Measurements from ENCODE around the gene MGLL. TPM values are rescaled to one million over a fixed set of nuclear protein-coding genes. Genes with fewer than 3 reads are reported as not detected.

MGLL gene
- total RNA-seq, 2 experiments from 2014 or later: 0.28 to 0.38 TPM

DNA sequence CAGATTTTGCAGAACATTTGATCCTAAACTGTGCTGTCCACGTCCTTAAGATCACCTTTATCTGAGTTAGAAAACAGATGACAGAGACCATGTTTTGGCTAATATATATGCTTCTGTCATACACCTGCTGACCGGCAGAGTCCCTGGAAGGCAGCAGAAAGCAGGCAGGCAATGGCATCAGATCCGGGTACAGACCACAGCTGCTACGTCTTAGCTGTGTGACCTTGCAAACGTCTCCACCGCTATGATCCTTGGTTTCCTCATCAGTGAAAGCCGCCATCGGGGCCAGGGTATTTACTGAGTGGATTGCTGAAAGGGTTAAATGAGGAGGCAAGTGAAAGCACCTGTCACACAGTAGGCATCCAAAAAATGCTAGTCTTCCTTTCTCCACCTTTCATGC lies 77.4 kb downstream of the MGLL start:
- Histone ChIP-seq H3K4me1 (ENCODE audit: insufficient read depth, low read length) (no peaks in the 10 kb centered on the region), H3K9me3 (ENCODE audit: control insufficient read depth in 1 of 2, insufficient read depth in 1 of 2, low read length in 2 of 2) (no peaks in the 10 kb centered on the region), H3K27ac (ENCODE audit: low read depth in 1 of 2, low read length in 2 of 2) (no peak overlapping the region), H3K36me3 (ENCODE audit: insufficient read depth, low read length) (no peaks in the 10 kb centered on the region), H3K27me3 (ENCODE audit: control insufficient read depth in 1 of 2, insufficient read depth in 2 of 2, low read length in 2 of 2) (no peaks in the 10 kb centered on the region), H3K4me3 (ENCODE audit: low read length) (no peak overlapping the region)
- intact Hi-C loops (cut with DNase I, micrococcal nuclease): no loop called here
- Mint-ChIP-seq H3K27me3 (peaks cover 10% of the 10 kb centered on the region), H3K4me3 (no peak overlapping the region), H3K4me1 (ENCODE audit: low read depth) (no peaks in the 10 kb centered on the region), H3K36me3 (ENCODE audit: low read depth) (no peaks in the 10 kb centered on the region), H3K9me3 (no peaks in the 10 kb centered on the region), H3K27ac (no peak overlapping the region)
- ATAC-seq (ENCODE audit: poor library complexity) (no peak), DNase-seq (no peak)
- ChIA-PET CTCF (no interaction called here), POLR2A (no interaction called here)
- TF ChIP-seq, protein P1, sequence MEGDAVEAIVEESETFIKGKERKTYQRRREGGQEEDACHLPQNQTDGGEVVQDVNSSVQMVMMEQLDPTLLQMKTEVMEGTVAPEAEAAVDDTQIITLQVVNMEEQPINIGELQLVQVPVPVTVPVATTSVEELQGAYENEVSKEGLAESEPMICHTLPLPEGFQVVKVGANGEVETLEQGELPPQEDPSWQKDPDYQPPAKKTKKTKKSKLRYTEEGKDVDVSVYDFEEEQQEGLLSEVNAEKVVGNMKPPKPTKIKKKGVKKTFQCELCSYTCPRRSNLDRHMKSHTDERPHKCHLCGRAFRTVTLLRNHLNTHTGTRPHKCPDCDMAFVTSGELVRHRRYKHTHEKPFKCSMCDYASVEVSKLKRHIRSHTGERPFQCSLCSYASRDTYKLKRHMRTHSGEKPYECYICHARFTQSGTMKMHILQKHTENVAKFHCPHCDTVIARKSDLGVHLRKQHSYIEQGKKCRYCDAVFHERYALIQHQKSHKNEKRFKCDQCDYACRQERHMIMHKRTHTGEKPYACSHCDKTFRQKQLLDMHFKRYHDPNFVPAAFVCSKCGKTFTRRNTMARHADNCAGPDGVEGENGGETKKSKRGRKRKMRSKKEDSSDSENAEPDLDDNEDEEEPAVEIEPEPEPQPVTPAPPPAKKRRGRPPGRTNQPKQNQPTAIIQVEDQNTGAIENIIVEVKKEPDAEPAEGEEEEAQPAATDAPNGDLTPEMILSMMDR (IDR thresholded peaks at IDR 0.05): no peak

DNA sequence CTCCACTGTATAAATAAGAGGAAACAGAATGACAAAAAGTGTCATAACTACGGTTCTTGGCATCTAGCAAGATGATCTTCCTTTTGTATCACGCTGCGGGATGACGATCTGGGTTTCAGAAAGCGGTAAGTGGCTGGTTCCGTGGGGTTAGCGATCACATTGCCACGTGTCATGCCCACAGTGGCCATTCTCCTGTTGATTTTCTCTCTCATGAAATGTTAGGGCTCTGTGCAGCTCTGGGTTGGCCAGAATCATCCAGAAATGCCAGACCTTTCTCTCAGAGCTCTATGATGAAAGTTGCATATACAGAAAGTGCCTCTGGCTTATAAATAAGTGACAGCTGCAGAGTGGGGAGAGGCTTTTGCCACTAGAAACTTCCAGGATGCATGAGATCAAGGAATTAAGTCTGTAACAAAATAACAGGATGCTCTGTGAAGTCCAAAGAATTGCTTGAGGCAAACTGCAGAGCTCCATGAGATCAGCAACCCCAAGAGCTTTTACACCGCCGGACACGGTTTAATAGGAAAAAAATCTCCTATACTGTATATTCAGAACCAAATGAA lies 78.0 kb downstream of the MGLL start:
- ChIA-PET CTCF (no interaction called here), POLR2A (no interaction called here)
- DNase-seq: no peak
- Histone ChIP-seq H3K27me3 (ENCODE audit: control insufficient read depth in 1 of 2, insufficient read depth in 2 of 2, low read length in 2 of 2) (no peaks in the 10 kb centered on the region), H3K4me1 (ENCODE audit: insufficient read depth, low read length) (no peaks in the 10 kb centered on the region), H3K27ac (ENCODE audit: low read depth in 1 of 2, low read length in 2 of 2) (no peak overlapping the region), H3K36me3 (ENCODE audit: insufficient read depth, low read length) (no peaks in the 10 kb centered on the region), H3K9me3 (ENCODE audit: control insufficient read depth in 1 of 2, insufficient read depth in 1 of 2, low read length in 2 of 2) (no peaks in the 10 kb centered on the region), H3K4me3 (ENCODE audit: low read length) (no peak overlapping the region)
- intact Hi-C loops (cut with DNase I, micrococcal nuclease): no loop called here
- Mint-ChIP-seq H3K4me3 (no peak overlapping the region), H3K27me3 (peaks cover 10% of the 10 kb centered on the region), H3K4me1 (ENCODE audit: low read depth) (no peaks in the 10 kb centered on the region), H3K36me3 (ENCODE audit: low read depth) (no peaks in the 10 kb centered on the region), H3K9me3 (no peaks in the 10 kb centered on the region), H3K27ac (no peak overlapping the region)
- TF ChIP-seq, protein P1 (IDR thresholded peaks at IDR 0.05): no peak
- ATAC-seq (ENCODE audit: poor library complexity): no peak

DNA sequence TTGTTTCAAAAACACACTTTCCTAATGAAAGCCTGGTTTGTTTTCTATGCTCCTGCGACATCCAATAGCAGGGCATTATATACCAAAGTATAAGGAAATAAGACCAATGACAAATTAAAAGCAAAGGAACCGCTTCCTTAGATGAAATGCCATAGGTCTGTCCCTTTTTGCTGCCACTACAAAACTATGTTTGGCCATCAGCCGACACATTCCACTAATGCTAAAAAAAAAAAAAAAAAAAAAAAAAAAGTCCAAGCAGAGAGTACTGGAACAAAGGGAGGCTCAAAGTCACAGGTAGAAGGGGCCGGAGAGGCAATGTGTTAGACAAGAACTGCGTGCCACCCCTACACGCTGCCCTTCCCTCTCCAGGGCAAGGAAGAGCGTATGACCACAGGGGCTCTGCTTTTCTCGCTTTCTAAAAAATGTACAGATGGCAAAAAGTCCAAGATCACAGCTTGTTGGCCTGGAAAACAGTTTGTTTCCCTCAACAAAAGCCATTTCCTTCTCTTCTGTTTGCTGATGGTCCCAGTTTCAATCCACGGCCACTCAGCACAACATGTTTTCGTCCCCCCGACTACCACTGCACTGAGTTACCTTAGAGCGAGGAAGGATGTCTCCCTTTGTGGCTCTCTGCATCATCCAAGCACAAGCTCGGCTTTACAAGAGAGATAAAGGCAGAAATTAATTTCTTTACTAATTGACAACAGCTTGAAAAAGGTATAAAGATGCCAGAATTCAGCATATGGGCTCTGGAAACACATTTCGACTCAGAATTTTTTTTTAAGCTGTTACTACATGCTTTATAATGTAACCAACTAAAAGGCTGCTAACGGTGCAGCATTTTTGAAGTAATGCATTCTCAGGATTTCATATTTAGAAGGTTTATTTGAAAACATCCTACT lies 78.7 kb downstream of the MGLL start:
- Mint-ChIP-seq H3K36me3 (ENCODE audit: low read depth) (no peaks in the 10 kb centered on the region), H3K4me1 (ENCODE audit: low read depth) (no peaks in the 10 kb centered on the region), H3K27ac (no peak overlapping the region), H3K9me3 (no peaks in the 10 kb centered on the region), H3K4me3 (no peak overlapping the region), H3K27me3 (peaks cover 7% of the 10 kb centered on the region)
- no peak overlapping the region for H3K4me3 ChIP-seq (ENCODE audit: low read length)
- ChIA-PET POLR2A (no interaction called here), CTCF (no interaction called here)
- DNase-seq: no peak
- no peak for ATAC-seq (ENCODE audit: poor library complexity)
- TF ChIP-seq, protein P1 (IDR thresholded peaks at IDR 0.05): no peak
- intact Hi-C loops (cut with DNase I, micrococcal nuclease): no loop called here
- no peak overlapping the region for H3K27ac ChIP-seq (ENCODE audit: low read depth in 1 of 2, low read length in 2 of 2)
- no peaks in the 10 kb centered on the region for H3K9me3 ChIP-seq (ENCODE audit: control insufficient read depth in 1 of 2, insufficient read depth in 1 of 2, low read length in 2 of 2)
- H3K4me1 ChIP-seq (ENCODE audit: insufficient read depth, low read length): peaks cover under 1% of the 10 kb centered on the region
- no peaks in the 10 kb centered on the region for H3K27me3 ChIP-seq (ENCODE audit: control insufficient read depth in 1 of 2, insufficient read depth in 2 of 2, low read length in 2 of 2)
- no peaks in the 10 kb centered on the region for H3K36me3 ChIP-seq (ENCODE audit: insufficient read depth, low read length)

Data from CD4-positive, alpha-beta T cell (primary cell).